Upper lobe of right lung (tissue), 1 donor: ENCODE data around the gene SON. TPM values are rescaled to one million over a fixed set of nuclear protein-coding genes. Genes with fewer than 3 reads are reported as not detected.
A peak's percentile ranks its signal among the peaks of the same experiment; 100 is the strongest.

Source experiments
- ATAC-seq: fragments of 200-7000 bp; cut with Tn5 transposase; one replicate; pipeline ENCODE4 v1.9.1; 2020; ENCODE audit warnings: mild to moderate bottlenecking, moderate library complexity
- DNase-seq: peaks from one replicate; pipeline ENCODE4 v3.0.0-alpha.2; 2020
- H3K27ac ChIP-seq: fragments of 200-600 bp; one replicate; pipeline ENCODE4 v1.8.0; 2022
- H3K27me3 ChIP-seq: fragments of 200-600 bp; one replicate; pipeline ENCODE4 v1.8.0; 2022; ENCODE audit warnings: mild to moderate bottlenecking
- H3K36me3 ChIP-seq: fragments of 200-600 bp; one replicate; pipeline ENCODE4 v1.8.0; 2022
- H3K4me1 ChIP-seq: fragments of 200-600 bp; one replicate; pipeline ENCODE4 v1.8.0; 2022
- H3K4me3 ChIP-seq: fragments of 200-600 bp; one replicate; pipeline ENCODE4 v1.8.0; 2022; ENCODE audit warnings: mild to moderate bottlenecking
- H3K9me3 ChIP-seq: fragments of 200-600 bp; one replicate; pipeline ENCODE4 v1.8.0; 2022
- CTCF ChIP-seq: fragments of 200-600 bp; IDR thresholded peaks from one replicate; pipeline ENCODE4 v1.8.0; 2022; ENCODE audit warnings: antibody characterized with exemption
- intact Hi-C: fragments of 100-400 bp; cut with DNase I; formaldehyde crosslinking; loops from one replicate; pipeline ENCODE4 v1.11.0; 2022
- total RNA-seq: library from RNA; stranded (reverse); fragmentation: NEBNext Ultra II Directional; extraction: Animal tissue kit (Norgen Biotek cat#: 25700); gene quantifications from one replicate; pipeline ENCODE4 v1.2.1, GENCODE V29; 2021
- donor health status: DM: no; HTN: yes; CAD: no; lungs with severe emphysema.

The SON gene
- total RNA-seq, 1 donor from 2014 or later = 320 TPM

DNA sequence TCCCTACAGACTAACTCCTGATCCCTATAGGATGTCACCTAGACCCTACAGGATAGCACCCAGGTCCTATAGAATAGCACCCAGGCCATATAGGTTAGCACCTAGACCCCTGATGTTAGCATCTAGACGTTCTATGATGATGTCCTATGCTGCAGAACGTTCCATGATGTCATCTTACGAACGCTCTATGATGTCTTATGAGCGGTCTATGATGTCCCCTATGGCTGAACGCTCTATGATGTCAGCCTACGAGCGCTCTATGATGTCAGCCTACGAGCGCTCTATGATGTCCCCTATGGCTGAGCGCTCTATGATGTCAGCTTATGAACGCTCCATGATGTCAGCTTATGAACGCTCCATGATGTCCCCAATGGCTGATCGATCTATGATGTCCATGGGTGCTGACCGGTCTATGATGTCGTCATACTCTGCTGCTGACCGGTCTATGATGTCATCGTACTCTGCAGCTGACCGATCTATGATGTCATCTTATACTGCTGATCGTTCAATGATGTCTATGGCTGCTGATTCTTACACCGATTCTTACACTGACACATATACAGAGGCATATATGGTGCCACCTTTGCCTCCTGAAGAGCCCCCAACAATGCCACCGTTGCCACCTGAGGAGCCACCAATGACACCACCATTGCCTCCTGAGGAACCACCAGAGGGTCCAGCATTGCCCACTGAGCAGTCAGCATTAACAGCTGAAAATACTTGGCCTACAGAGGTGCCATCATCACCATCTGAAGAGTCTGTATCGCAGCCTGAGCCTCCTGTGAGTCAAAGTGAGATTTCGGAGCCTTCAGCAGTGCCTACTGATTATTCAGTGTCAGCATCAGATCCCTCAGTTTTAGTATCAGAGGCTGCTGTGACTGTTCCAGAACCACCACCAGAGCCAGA, 9.5 kb downstream of the SON start:
- DNase-seq (no peak), ATAC-seq (peak; percentile 23)
- Histone ChIP-seq H3K4me1 (peaks cover 12% of the 10 kb centered on the region), H3K27ac (no peak overlapping the region), H3K27me3 (no peaks in the 10 kb centered on the region), H3K9me3 (no peaks in the 10 kb centered on the region), H3K36me3 (peaks cover 98% of the 10 kb centered on the region), H3K4me3 (no peak overlapping the region)
- no peak for TF ChIP-seq CTCF
- intact Hi-C loops = no loop called here

DNA sequence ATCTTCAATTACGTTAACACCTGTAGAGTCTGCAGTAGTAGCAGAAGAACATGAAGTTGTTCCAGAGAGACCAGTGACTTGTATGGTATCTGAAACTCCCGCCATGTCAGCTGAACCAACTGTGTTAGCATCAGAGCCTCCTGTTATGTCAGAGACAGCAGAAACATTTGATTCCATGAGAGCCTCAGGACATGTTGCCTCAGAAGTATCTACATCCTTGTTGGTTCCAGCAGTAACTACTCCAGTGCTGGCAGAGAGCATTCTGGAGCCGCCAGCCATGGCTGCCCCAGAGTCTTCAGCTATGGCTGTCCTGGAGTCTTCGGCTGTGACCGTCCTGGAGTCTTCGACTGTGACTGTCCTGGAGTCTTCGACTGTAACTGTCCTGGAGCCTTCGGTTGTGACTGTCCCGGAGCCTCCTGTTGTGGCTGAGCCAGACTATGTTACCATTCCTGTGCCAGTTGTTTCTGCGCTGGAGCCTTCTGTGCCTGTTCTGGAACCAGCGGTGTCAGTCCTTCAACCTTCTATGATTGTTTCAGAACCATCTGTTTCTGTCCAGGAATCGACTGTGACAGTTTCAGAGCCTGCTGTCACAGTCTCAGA, 10.3 kb downstream of the SON start:
- ATAC-seq (peak; percentile 21), DNase-seq (no peak)
- no peaks in the 10 kb centered on the region for H3K27me3 ChIP-seq
- no peak overlapping the region for H3K4me3 ChIP-seq
- H3K4me1 ChIP-seq = peaks cover 12% of the 10 kb centered on the region
- intact Hi-C loops = no loop called here
- peaks cover 98% of the 10 kb centered on the region for H3K36me3 ChIP-seq
- no peak overlapping the region for H3K27ac ChIP-seq
- H3K9me3 ChIP-seq = no peaks in the 10 kb centered on the region
- TF ChIP-seq CTCF = no peak

- TF ChIP-seq CTCF = no peak
- H3K4me1 ChIP-seq = peaks cover 12% of the 10 kb centered on the region
- intact Hi-C loops = no loop called here
- H3K27me3 ChIP-seq = no peaks in the 10 kb centered on the region
- H3K9me3 ChIP-seq = no peaks in the 10 kb centered on the region
- peaks cover 98% of the 10 kb centered on the region for H3K36me3 ChIP-seq
- ATAC-seq = no peak
- H3K4me3 ChIP-seq = no peak overlapping the region
- H3K27ac ChIP-seq = no peak overlapping the region
- DNase-seq = no peak
Measured at GRCh38 chr21:33554236-33554981, 11.6 kb downstream of the SON start.

GRCh38 chr21:33554982-33555344, 12.1 kb downstream of the SON start:
- Histone ChIP-seq H3K4me3 (no peak overlapping the region), H3K9me3 (no peaks in the 10 kb centered on the region), H3K27me3 (no peaks in the 10 kb centered on the region), H3K27ac (no peak overlapping the region), H3K36me3 (peaks cover 98% of the 10 kb centered on the region), H3K4me1 (peaks cover 12% of the 10 kb centered on the region)
- DNase-seq (no peak), ATAC-seq (no peak)
- no peak for TF ChIP-seq CTCF
- intact Hi-C loops = no loop called here

DNA sequence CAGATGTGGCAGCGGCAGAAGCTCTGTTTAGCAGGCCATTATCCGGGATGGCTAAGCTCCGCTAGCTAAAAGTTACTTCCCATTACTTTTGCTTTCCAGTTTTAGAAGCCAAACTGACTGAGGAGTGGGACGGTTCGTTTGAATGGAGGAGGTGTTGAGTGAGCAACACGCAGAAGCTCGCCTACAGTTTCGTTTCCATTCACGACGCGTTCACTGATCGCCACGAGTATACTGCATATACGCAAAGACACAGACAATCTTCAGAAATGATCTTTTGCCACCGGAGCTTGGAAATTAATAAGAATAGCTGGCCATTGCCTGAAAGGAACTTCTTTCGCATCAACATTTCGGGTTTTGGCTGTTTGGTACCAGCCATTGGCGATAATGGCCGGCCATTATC, 14.6 kb downstream of the SON start:
- no peak overlapping the region for H3K27ac ChIP-seq
- intact Hi-C loops = no loop called here
- no peaks in the 10 kb centered on the region for H3K9me3 ChIP-seq

More for the DNA sequence above, 14.6 kb downstream of the SON start:
- no peaks in the 10 kb centered on the region for H3K27me3 ChIP-seq
- TF ChIP-seq CTCF = no peak
- no peak for ATAC-seq
- no peak for DNase-seq
- peaks cover 98% of the 10 kb centered on the region for H3K36me3 ChIP-seq
- H3K4me1 ChIP-seq = peaks cover 15% of the 10 kb centered on the region
- no peak overlapping the region for H3K4me3 ChIP-seq
